IMR-90 (cell line): ENCODE data around the gene FOXO4. TPM values are rescaled to one million over a fixed set of nuclear protein-coding genes. Genes with fewer than 3 reads are reported as not detected.
A peak's percentile ranks its signal among the peaks of the same experiment; 100 is the strongest.

Experiments
- ATAC-seq: fragments of 200-7000 bp; cut with Tn5 transposase; 2 replicates; pipeline ENCODE4 v1.9.1; 2020; ENCODE audit warnings: low read depth, mild to moderate bottlenecking, moderate library complexity
- BruUV-seq: library from RNA; stranded (reverse); fragments of 400-500 nt; replicated peaks from 2 replicates; lab custom pipeline; 2021; lab: Mats Ljungman, UMichigan
- CTCF ChIA-PET: fragments of 300-600 bp; formaldehyde crosslinking; extraction: SDS; loops from one replicate; lab custom pipeline; 2021; ENCODE audit warnings: antibody characterized with exemption; lab: Yijun Ruan, JAX
- POLR2A ChIA-PET: fragments of 300-600 bp; sonication (Branson Sonifier 250); formaldehyde crosslinking; loops from one replicate; lab custom pipeline; 2022; ENCODE audit warnings: antibody characterized with exemption; ENCODE audit not compliant: unreplicated experiment; lab: Charles Lee
- DNase-seq: peaks from one replicate; pipeline ENCODE4 v3.0.0; 2013
- H2AFZ ChIP-seq: replicated peaks from 2 replicates; pipeline ENCODE3; 2013; ENCODE audit warnings: low read length, mild to moderate bottlenecking; ENCODE audit not compliant: poor library complexity
- H2AK5ac ChIP-seq: 2 replicates; pipeline ENCODE4 v1.6.1; 2013; ENCODE audit warnings: low read depth, low read length, inconsistent platforms
- H2AK9ac ChIP-seq: replicated peaks from 2 replicates; pipeline ENCODE3; 2013; ENCODE audit warnings: mild to moderate bottlenecking, low read depth, low read length, moderate library complexity; ENCODE audit not compliant: poor library complexity
- H2BK120ac ChIP-seq: 2 replicates; pipeline ENCODE4 v1.6.1; 2013; ENCODE audit warnings: low read depth, low read length, inconsistent platforms
- H2BK15ac ChIP-seq: 3 replicates; pipeline ENCODE4 v1.6.1; 2013; ENCODE audit warnings: low read depth, low read length, inconsistent platforms
- H2BK20ac ChIP-seq: 2 replicates; pipeline ENCODE4 v1.6.1; 2013; ENCODE audit warnings: low read depth, mild to moderate bottlenecking, inconsistent platforms, low read length, moderate library complexity
- H2BK5ac ChIP-seq: 2 replicates; pipeline ENCODE4 v1.6.1; 2013; ENCODE audit warnings: mild to moderate bottlenecking, low read depth, low read length, inconsistent platforms; ENCODE audit not compliant: poor library complexity, severe bottlenecking
- H3K14ac ChIP-seq: replicated peaks from 2 replicates; pipeline ENCODE4 v1.6.1; 2013; ENCODE audit warnings: low read depth, low read length, inconsistent platforms
- H3K18ac ChIP-seq: 2 replicates; pipeline ENCODE4 v1.6.1; 2013; ENCODE audit warnings: low read depth, low read length, control low read depth
- H3K23ac ChIP-seq: 2 replicates; pipeline ENCODE4 v1.6.1; 2013; ENCODE audit warnings: low read depth, low read length, inconsistent platforms
- H3K27ac ChIP-seq: 2 replicates; pipeline ENCODE4 v1.5.1; 2013; ENCODE audit warnings: mild to moderate bottlenecking, control low read depth, low read length; ENCODE audit not compliant: insufficient read depth
- H3K27me3 ChIP-seq: 2 replicates; pipeline ENCODE4 v1.6.1; 2013; ENCODE audit warnings: low read length; ENCODE audit not compliant: control insufficient read depth, insufficient read depth
- H3K36me3 ChIP-seq: 2 replicates; pipeline ENCODE4 v1.6.1; 2013; ENCODE audit warnings: low read length, mixed read lengths; ENCODE audit not compliant: control insufficient read depth, insufficient read depth
- H3K4ac ChIP-seq: 2 replicates; pipeline ENCODE4 v1.6.1; 2013; ENCODE audit warnings: low read depth, low read length, inconsistent platforms
- H3K4me1 ChIP-seq: 2 replicates; pipeline ENCODE4 v1.6.1; 2013; ENCODE audit warnings: low read length, mixed read lengths; ENCODE audit not compliant: control insufficient read depth, insufficient read depth
- H3K4me2 ChIP-seq: 2 replicates; pipeline ENCODE4 v1.6.1; 2013; ENCODE audit warnings: low read depth, mild to moderate bottlenecking, control low read depth, low read length, moderate library complexity
- H3K4me3 ChIP-seq: 2 replicates; pipeline ENCODE4 v1.5.1; 2013; ENCODE audit warnings: low read depth, mild to moderate bottlenecking, control low read depth, low read length, moderate library complexity; ENCODE audit not compliant: insufficient read depth
- H3K56ac ChIP-seq: 2 replicates; pipeline ENCODE4 v1.6.1; 2013; ENCODE audit warnings: low read length, inconsistent platforms; ENCODE audit not compliant: insufficient read depth; ENCODE audit errors: extremely low read depth
- H3K79me1 ChIP-seq, 2 experiments: 2 replicates each; pipeline ENCODE4 v1.6.1; 2013; ENCODE audit warnings: low read length in 2 of 2, inconsistent platforms in 1 of 2, low read depth in 1 of 2
- H3K9ac ChIP-seq: 2 replicates; pipeline ENCODE4 v1.6.1; 2013; ENCODE audit warnings: low read depth, low read length, control low read depth
- H3K9me1 ChIP-seq: 2 replicates; pipeline ENCODE4 v1.6.1; 2013; ENCODE audit warnings: low read length, inconsistent platforms; ENCODE audit not compliant: insufficient read depth
- H3K9me3 ChIP-seq: 2 replicates; pipeline ENCODE4 v1.6.1; 2013; ENCODE audit warnings: low read length; ENCODE audit not compliant: control insufficient read depth, insufficient read depth
- H4K20me1 ChIP-seq: 2 replicates; pipeline ENCODE4 v1.6.1; 2013; ENCODE audit warnings: low read length, inconsistent platforms; ENCODE audit not compliant: insufficient read depth
- H4K5ac ChIP-seq: 2 replicates; pipeline ENCODE4 v1.6.1; 2013; ENCODE audit warnings: mild to moderate bottlenecking, low read depth, low read length, control low read depth
- H4K8ac ChIP-seq, 2 experiments: 2 replicates each; pipeline ENCODE4 v1.6.1; 2013; ENCODE audit warnings: low read depth in 2 of 2, low read length in 2 of 2, control low read depth in 1 of 2, inconsistent platforms in 1 of 2
- H4K91ac ChIP-seq: 2 replicates; pipeline ENCODE4 v1.6.1; 2013; ENCODE audit warnings: low read depth, low read length, inconsistent platforms; ENCODE audit not compliant: insufficient read depth
- FOS ChIP-seq: fragments of 150-350 bp; IDR thresholded peaks from 2 replicates; pipeline ENCODE4 v1.6.1; 2016; ENCODE audit warnings: low read depth, low read length
- MXI1 ChIP-seq: IDR thresholded peaks from 2 replicates; pipeline ENCODE4 v1.6.1; 2012; ENCODE audit warnings: low read depth, mild to moderate bottlenecking, low read length, moderate library complexity, borderline replicate concordance
- NFE2L2 ChIP-seq: fragments of 150-350 bp; IDR thresholded peaks from 2 replicates; pipeline ENCODE4 v1.6.1; 2016; ENCODE audit warnings: low read depth, mild to moderate bottlenecking, low read length
- POLR2A ChIP-seq: IDR thresholded peaks from 2 replicates; pipeline ENCODE4 v1.6.1; 2012; ENCODE audit warnings: mild to moderate bottlenecking, low read depth, low read length
- RAD21 ChIP-seq: IDR thresholded peaks from 2 replicates; pipeline ENCODE4 v1.6.1; 2012; ENCODE audit warnings: low read length, improper control_type of control experiment
- RCOR1 ChIP-seq: IDR thresholded peaks from 2 replicates; pipeline ENCODE4 v1.6.1; 2012; ENCODE audit warnings: mild to moderate bottlenecking, low read length, improper control_type of control experiment; ENCODE audit not compliant: insufficient replicate concordance
- RFX5 ChIP-seq: IDR thresholded peaks from 2 replicates; pipeline ENCODE4 v1.8.0; 2012; ENCODE audit warnings: low read depth, mild to moderate bottlenecking, low read length, moderate library complexity
- WGBS, 2 experiments: methylation state at CpG; one replicate each; pipeline versions ENCODE4 v1.1.5 to v1.1.7; 2013; ENCODE audit warnings: missing lambda C conversion rate in 2 of 2; ENCODE audit not compliant: insufficient read length in 1 of 2; ENCODE audit errors: extremely low coverage in 2 of 2; 5-methylcytosine and 5-hydroxymethylcytosine counted together
- dilution Hi-C: fragments of 300-500 bp; cut with HindIII; formaldehyde crosslinking; loops from one replicate; pipeline ENCODE4 v1.14.3; 2018; ENCODE audit warnings: low sequenced_read_pairs; ENCODE audit not compliant: unreplicated experiment
- in situ Hi-C: fragments of 300-500 bp; cut with MboI; formaldehyde crosslinking; loops from 3 replicates; pipeline ENCODE4 v1.14.3; 2019; ENCODE audit warnings: low sequenced_read_pairs, inconsistent platforms, mixed read lengths
- intact Hi-C: fragments of 100-400 bp; cut with micrococcal nuclease; formaldehyde crosslinking; loops from 2 replicates; pipeline ENCODE4 v1.10.0; 2022
- polyA plus RNA-seq, 3 experiments: library from polyadenylated mRNA; depleted of rRNA; stranded (reverse); fragments of >200 nt; gene quantifications; 2 replicates each; pipeline ENCODE4 v1.2.3, GENCODE V29; 2012; ENCODE audit warnings: low replicate concordance in 1 of 3
- total RNA-seq: library from RNA; depleted of rRNA; stranded (reverse); fragments of >200 nt; gene quantifications from 2 replicates; pipeline ENCODE4 v1.2.3, GENCODE V29; 2012
- TF ChIP-seq, protein P1 (sequence below): conservative IDR thresholded peaks from 2 replicates; pipeline ENCODE4 v1.5.1; 2012; ENCODE audit warnings: mild to moderate bottlenecking, low read depth, low read length, improper control_type of control experiment
- TF ChIP-seq, protein P2 (sequence below): fragments of 150-350 bp; IDR thresholded peaks from 2 replicates; pipeline ENCODE4 v1.6.1; 2016; ENCODE audit warnings: low read depth, mild to moderate bottlenecking, low read length, moderate library complexity, borderline replicate concordance

Gene FOXO4
- total and polyA plus RNA-seq, 2 of the 4 experiments (the other 2 are of a cell fraction): 2.0 to 2.6 TPM

GRCh38 chrX:71128166-71128833, 32.6 kb downstream of the FOXO4 start:
- Histone ChIP-seq H3K79me1 (peaks cover 0 to 5% of the 10 kb centered on the region in 2 experiments; a peak in 1 of 4 replicates), H4K8ac (no peak overlapping the region), H3K4me1 (no peaks in the 10 kb centered on the region), H3K27me3 (no peaks in the 10 kb centered on the region; the same call in 1 of the 2 replicates), H2BK120ac (no peak overlapping the region), H3K4me2 (no peak overlapping the region), H4K20me1 (peaks cover 5% of the 10 kb centered on the region; the same call in 1 of the 2 replicates), H3K36me3 (peaks cover 60% of the 10 kb centered on the region), H3K4me3 (no peak overlapping the region), H2BK15ac (no peak overlapping the region), H4K5ac (no peak overlapping the region), H3K9me1 (no peaks in the 10 kb centered on the region), H3K23ac (no peak overlapping the region), H4K91ac (no peak overlapping the region), H3K56ac (no peak overlapping the region), H3K18ac (no peak overlapping the region), H3K9ac (no peak overlapping the region), H2BK5ac (no peak overlapping the region), H2AFZ (no peak overlapping the region), H3K14ac (no peak overlapping the region), H3K9me3 (no peaks in the 10 kb centered on the region), H2AK5ac (no peak overlapping the region), H3K4ac (no peak overlapping the region), H3K27ac (no peak overlapping the region), H2AK9ac (no peak overlapping the region), H2BK20ac (no peak overlapping the region)
- TF ChIP-seq RAD21 (no peak), FOS (no peak), POLR2A (no peak), RCOR1 (no peak), MXI1 (no peak), RFX5 (no peak), NFE2L2 (no peak)
- TF ChIP-seq, protein P1, sequence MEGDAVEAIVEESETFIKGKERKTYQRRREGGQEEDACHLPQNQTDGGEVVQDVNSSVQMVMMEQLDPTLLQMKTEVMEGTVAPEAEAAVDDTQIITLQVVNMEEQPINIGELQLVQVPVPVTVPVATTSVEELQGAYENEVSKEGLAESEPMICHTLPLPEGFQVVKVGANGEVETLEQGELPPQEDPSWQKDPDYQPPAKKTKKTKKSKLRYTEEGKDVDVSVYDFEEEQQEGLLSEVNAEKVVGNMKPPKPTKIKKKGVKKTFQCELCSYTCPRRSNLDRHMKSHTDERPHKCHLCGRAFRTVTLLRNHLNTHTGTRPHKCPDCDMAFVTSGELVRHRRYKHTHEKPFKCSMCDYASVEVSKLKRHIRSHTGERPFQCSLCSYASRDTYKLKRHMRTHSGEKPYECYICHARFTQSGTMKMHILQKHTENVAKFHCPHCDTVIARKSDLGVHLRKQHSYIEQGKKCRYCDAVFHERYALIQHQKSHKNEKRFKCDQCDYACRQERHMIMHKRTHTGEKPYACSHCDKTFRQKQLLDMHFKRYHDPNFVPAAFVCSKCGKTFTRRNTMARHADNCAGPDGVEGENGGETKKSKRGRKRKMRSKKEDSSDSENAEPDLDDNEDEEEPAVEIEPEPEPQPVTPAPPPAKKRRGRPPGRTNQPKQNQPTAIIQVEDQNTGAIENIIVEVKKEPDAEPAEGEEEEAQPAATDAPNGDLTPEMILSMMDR: no peak
- TF ChIP-seq, protein P2, sequence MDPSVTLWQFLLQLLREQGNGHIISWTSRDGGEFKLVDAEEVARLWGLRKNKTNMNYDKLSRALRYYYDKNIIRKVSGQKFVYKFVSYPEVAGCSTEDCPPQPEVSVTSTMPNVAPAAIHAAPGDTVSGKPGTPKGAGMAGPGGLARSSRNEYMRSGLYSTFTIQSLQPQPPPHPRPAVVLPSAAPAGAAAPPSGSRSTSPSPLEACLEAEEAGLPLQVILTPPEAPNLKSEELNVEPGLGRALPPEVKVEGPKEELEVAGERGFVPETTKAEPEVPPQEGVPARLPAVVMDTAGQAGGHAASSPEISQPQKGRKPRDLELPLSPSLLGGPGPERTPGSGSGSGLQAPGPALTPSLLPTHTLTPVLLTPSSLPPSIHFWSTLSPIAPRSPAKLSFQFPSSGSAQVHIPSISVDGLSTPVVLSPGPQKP: no peak
- DNase-seq (peak; percentile 64), ATAC-seq (peak; percentile 78)
- intact Hi-C loops (loop anchor here (5.0 kb wide), 1 partner anchor 61 kb away; the partner anchor contains the start of gene SNX12), in situ Hi-C loops (no loop called here), dilution Hi-C loops (no loop called here)
- ChIA-PET CTCF (interaction anchor here (0.6 kb wide), 3 partner anchors 29 to 351 kb away, joined by 3 read pairs; no protein-coding TSS in a partner anchor), POLR2A (no interaction called here)
- WGBS, 2 experiments: 62% methylated on average over 7 of the region's 12 CpGs; no CpG with 5 or more reads in 1 of the 2 experiments
- no TSS peak for BruUV-seq
